HG03378 (cell line): ENCODE measurements around the gene OR8D1.
"Not testable (repeated sequence)": the region's sequence is repeated elsewhere in the genome, so short reads cannot be mapped to it uniquely, and the experiment has no call there.

Experiments used
- ATAC-seq: cut with Tn5 transposase; IDR thresholded peaks from one replicate; pipeline ENCODE4 v1.9.1; 2021; ENCODE audit warnings: mild to moderate bottlenecking, moderate library complexity; ENCODE audit not compliant: unreplicated experiment

Gene OR8D1

DNA sequence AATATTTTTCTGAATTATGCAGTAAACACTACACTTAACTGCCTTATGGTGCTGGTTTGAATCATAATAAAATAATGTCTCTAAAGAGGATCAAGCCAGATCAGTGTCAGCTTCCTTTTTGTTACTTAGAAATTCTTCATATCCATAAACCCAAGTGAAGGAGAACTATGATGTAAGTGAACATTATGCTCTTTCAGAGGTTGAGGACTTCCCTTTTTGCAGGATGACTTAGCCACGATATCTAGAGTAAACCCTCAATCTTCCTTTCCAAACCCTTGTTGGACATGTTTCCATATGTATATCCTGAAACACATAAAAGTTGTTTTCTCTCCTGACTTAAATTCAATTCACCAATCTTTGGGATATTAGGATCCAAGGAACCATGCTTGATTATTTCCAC, 19.1 kb downstream of the OR8D1 start:
- ATAC-seq: no peak

- ATAC-seq: no peak
Observed at GRCh38 chr11:124285610-124286344, 28.0 kb downstream of the OR8D1 start.

DNA sequence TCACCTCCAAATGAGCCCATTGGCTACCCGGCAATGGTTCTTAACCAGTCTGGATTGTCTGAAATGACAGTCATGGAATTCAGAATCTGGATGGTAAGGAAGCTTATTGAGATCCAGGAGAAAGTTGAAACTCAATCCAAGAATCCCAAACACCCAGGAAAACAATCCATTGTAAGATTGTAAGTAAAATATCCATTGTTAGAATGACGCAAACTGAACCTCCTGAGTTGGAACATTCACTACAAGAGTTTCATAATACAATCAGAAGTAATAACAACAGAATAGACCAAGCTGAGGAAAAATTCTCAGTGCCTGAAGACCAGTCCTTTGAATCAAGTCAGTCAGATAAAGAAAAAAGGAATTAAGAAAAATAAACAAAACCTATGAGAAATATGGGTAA, 35.5 kb downstream of the OR8D1 start:
- ATAC-seq: no peak

GRCh38 chr11:124277804-124278203, 35.9 kb downstream of the OR8D1 start:
- ATAC-seq: no peak

GRCh38 chr11:124277207-124277606, 36.5 kb downstream of the OR8D1 start:
- ATAC-seq: no peak

GRCh38 chr11:124276081-124276480, 37.7 kb downstream of the OR8D1 start:
- no peak for ATAC-seq

- no peak for ATAC-seq
Observed at GRCh38 chr11:124274000-124274399, 39.7 kb downstream of the OR8D1 start.

DNA sequence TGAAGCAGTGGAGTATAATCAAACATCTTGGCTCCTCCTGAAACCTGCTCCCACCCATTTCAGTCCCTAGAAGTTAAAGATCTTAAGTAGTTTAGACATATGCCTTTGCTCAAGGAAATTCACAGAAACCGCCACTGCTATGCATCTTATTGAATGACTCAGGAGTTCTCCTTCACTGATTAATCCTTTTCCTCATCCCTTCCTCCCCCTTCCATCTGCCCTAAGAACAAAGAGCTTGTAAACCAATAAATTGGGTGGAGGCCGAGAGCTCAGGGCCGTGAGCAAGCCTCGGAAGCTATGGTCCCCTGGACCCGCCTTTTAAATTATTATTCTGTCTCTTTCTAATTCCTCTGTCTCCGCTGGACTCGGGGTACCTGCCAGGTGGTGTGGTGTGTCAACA, 42.9 kb downstream of the OR8D1 start:
- ATAC-seq: not testable (repeated sequence)

GRCh38 chr11:124265041-124265440, 48.7 kb downstream of the OR8D1 start:
- ATAC-seq: not testable (repeated sequence)

DNA sequence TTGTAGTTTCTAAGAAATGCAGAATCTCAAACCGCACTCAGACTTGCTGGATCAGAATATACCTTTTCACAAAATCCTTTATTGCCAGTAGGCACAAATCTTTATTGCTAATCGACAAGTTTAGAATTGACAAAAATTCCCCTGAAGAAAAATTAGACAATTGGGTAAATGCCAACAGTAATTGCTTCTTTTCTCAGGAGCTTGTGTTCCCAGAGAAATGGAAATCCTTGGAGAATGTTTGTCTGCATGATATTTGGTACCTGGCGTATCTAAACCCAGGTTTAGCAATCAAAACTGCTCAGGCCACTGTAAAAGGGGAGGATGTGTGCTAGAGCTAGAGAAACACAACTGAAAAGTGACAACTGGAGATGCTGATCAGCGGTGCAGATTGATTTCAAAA, 57.7 kb downstream of the OR8D1 start, which contains the start of gene OR8G5:
Gene OR8G5 (plus strand): TSS at position 301 of the 400 bp plus-strand sequence. CDS start 8,556 bp downstream, outside the sequence.
- ATAC-seq: no peak
